Smooth muscle cell (in vitro differentiated cells): Measurements from ENCODE around the gene RAPGEFL1. TPM values are rescaled to one million over a fixed set of nuclear protein-coding genes. Genes with fewer than 3 reads are reported as not detected.
"Not testable (repeated sequence)": the region's sequence is repeated elsewhere in the genome, so short reads cannot be mapped to it uniquely, and the experiment has no call there.

Source experiments
- DNase-seq: peaks from one replicate; lab custom pipeline; 2025; ENCODE audit not compliant: unreplicated experiment; lab: John Stamatoyannopoulos, UW
- H2AFZ ChIP-seq: fragments of 200-600 bp; sonication (generic); 2 replicates; pipeline ENCODE4 v1.6.0; 2016; ENCODE audit warnings: antibody characterized with exemption, low read depth, mild to moderate bottlenecking
- H3F3A ChIP-seq: fragments of 200-600 bp; sonication (generic); 2 replicates; pipeline ENCODE4 v1.6.0; 2017; ENCODE audit warnings: antibody characterized with exemption, low read depth
- H3K27ac ChIP-seq: fragments of 200-600 bp; sonication (generic); 2 replicates; pipeline ENCODE4 v1.5.1; 2016; ENCODE audit warnings: low read depth, mild to moderate bottlenecking
- H3K27me3 ChIP-seq: fragments of 200-600 bp; sonication (generic); 2 replicates; pipeline ENCODE4 v1.6.1; 2016; ENCODE audit warnings: low read depth, mild to moderate bottlenecking
- H3K36me3 ChIP-seq: fragments of 200-600 bp; sonication (generic); 2 replicates; pipeline ENCODE4 v1.5.1; 2016; ENCODE audit warnings: low read depth
- H3K4me1 ChIP-seq: fragments of 200-600 bp; sonication (generic); 2 replicates; pipeline ENCODE4 v1.5.1; 2016; ENCODE audit warnings: low read depth
- H3K4me2 ChIP-seq: fragments of 200-600 bp; sonication (generic); 2 replicates; pipeline ENCODE4 v1.6.0; 2016; ENCODE audit warnings: mild to moderate bottlenecking
- H3K4me3 ChIP-seq: fragments of 200-600 bp; sonication (generic); 2 replicates; pipeline ENCODE4 v1.5.1; 2016; ENCODE audit warnings: mild to moderate bottlenecking
- H3K79me2 ChIP-seq: fragments of 200-600 bp; sonication (generic); 2 replicates; pipeline ENCODE4 v1.6.0; 2016; ENCODE audit warnings: low read depth, mild to moderate bottlenecking
- H3K9ac ChIP-seq: fragments of 200-600 bp; sonication (generic); 2 replicates; pipeline ENCODE4 v1.6.0; 2016; ENCODE audit warnings: low read depth
- H3K9me3 ChIP-seq: fragments of 200-600 bp; sonication (generic); replicated peaks from 2 replicates; pipeline ENCODE4 v1.5.1; 2016; ENCODE audit warnings: low read depth
- H4K20me1 ChIP-seq: fragments of 200-600 bp; sonication (generic); 2 replicates; pipeline ENCODE4 v1.6.0; 2016; ENCODE audit warnings: low read depth
- CTCF ChIP-seq: fragments of 200-600 bp; sonication (generic); IDR thresholded peaks from 2 replicates; pipeline ENCODE4 v1.5.1; 2017; ENCODE audit warnings: borderline replicate concordance, mild to moderate bottlenecking, antibody characterized with exemption; ENCODE audit not compliant: insufficient read depth, poor library complexity, severe bottlenecking
- WGBS: methylation state at CpG from one replicate; pipeline ENCODE4 v1.1.7; 2016; ENCODE audit warnings: low lambda C conversion rate; 5-methylcytosine and 5-hydroxymethylcytosine counted together
- polyA plus RNA-seq: library from polyadenylated mRNA; unstranded; fragments of >200 nt; fragmentation: Nextera tagmentation; extraction: Ambion mirVana; gene quantifications from 2 replicates; pipeline ENCODE4 v1.2.1, GENCODE V29; 2016
- total RNA-seq: library from RNA; depleted of rRNA; stranded (reverse); fragments of >200 nt; gene quantifications from 2 replicates; pipeline ENCODE4 v1.2.3, GENCODE V29; 2014

RAPGEFL1 gene
- total and polyA plus RNA-seq, 2 experiments from 2014 or later, result 3.1 to 4.0 TPM

DNA sequence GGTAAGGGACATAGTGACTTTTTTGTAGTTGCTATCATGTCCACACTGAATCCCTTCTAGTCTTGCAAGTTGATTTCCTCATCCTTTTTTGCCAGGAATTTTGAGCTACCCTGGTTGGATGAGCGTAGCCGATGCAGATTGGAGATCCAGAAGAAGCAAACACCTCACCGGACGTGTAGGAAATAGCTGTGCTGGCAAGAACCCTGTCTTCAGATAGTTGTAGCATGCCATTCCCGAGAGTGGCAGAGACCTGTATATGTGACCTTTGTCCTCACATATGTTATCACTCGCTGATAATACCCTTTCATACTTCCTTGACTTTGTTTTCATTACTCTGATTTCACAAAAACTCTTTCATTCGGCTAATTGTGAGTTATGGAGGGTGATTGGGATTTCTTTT is 43.1 kb upstream of the RAPGEFL1 start:
- no peaks in the 10 kb centered on the region for H3K4me1 ChIP-seq
- H3K36me3 ChIP-seq, result peaks cover 43% of the 10 kb centered on the region
- H3K79me2 ChIP-seq, result peaks cover 69% of the 10 kb centered on the region
- TF ChIP-seq CTCF, result no peak
- DNase-seq, result no peak
- WGBS, result 95% methylated on average over 7 of the region's 7 CpGs
- peak overlapping the region; percentile 40 for H3K27ac ChIP-seq
- peaks cover 33% of the 10 kb centered on the region for H3F3A ChIP-seq
- H2AFZ ChIP-seq, result no peak overlapping the region
- no peak overlapping the region for H3K4me2 ChIP-seq
- H3K4me3 ChIP-seq, result no peak overlapping the region
- H3K9ac ChIP-seq, result no peak overlapping the region
- no peaks in the 10 kb centered on the region for H3K9me3 ChIP-seq
- H3K27me3 ChIP-seq, result no peaks in the 10 kb centered on the region
- H4K20me1 ChIP-seq, result peaks cover 10% of the 10 kb centered on the region

DNA sequence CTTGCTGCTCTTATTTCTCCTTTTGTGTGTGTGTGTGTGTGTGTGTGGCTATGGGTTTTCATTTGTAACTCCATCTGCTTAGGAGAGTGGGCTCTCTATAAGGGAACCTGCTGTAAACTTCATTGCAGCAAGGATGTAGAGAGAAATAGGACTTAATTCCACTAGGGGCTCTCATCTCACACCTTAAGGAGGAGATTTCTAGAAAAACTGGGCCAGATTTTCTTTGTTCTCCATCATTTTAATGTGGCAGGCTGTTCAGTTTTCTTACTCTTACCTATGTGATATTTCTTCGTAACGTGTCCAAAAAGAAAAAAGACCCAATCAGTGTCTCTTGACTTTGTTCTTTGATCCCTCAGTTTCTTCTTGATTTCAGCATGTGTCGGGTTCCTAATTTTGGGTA is 41.5 kb upstream of the RAPGEFL1 start:
- WGBS, result 98% methylated on average over 3 of the region's 3 CpGs
- H3F3A ChIP-seq, result peaks cover 27% of the 10 kb centered on the region
- H4K20me1 ChIP-seq, result no peaks in the 10 kb centered on the region
- no peak overlapping the region for H2AFZ ChIP-seq
- H3K27ac ChIP-seq, result peak overlapping the region; percentile 40
- no peak for DNase-seq
- no peak overlapping the region for H3K4me2 ChIP-seq
- H3K36me3 ChIP-seq, result peaks cover 30% of the 10 kb centered on the region
- no peak overlapping the region for H3K4me3 ChIP-seq
- H3K79me2 ChIP-seq, result peaks cover 56% of the 10 kb centered on the region
- H3K9ac ChIP-seq, result no peak overlapping the region
- H3K4me1 ChIP-seq, result no peaks in the 10 kb centered on the region
- H3K27me3 ChIP-seq, result no peaks in the 10 kb centered on the region
- no peak for TF ChIP-seq CTCF
- no peaks in the 10 kb centered on the region for H3K9me3 ChIP-seq

- WGBS, result 36% methylated on average over 14 of the region's 14 CpGs
Measured at GRCh38 chr17:40139566-40140058, 37.7 kb upstream of the RAPGEFL1 start.

GRCh38 chr17:40143166-40143565 is 34.1 kb upstream of the RAPGEFL1 start:
- 100% methylated on average over 3 of the region's 3 CpGs for WGBS
- H3K9ac ChIP-seq, H3K4me1 ChIP-seq, H3K9me3 ChIP-seq, H3K4me3 ChIP-seq, H3K36me3 ChIP-seq, H3K27ac ChIP-seq, H3F3A ChIP-seq, H3K4me2 ChIP-seq, H3K27me3 ChIP-seq, DNase-seq, H2AFZ ChIP-seq: not testable (repeated sequence)
- peaks cover 12% of the 10 kb centered on the region for H4K20me1 ChIP-seq
- peaks cover 65% of the 10 kb centered on the region for H3K79me2 ChIP-seq

More at GRCh38 chr17:40139566-40140058, 37.7 kb upstream of the RAPGEFL1 start:
- no peak for TF ChIP-seq CTCF
- H3K4me1 ChIP-seq, result peaks cover 8% of the 10 kb centered on the region
- peak overlapping the region; percentile 54 for H3K9ac ChIP-seq
- H4K20me1 ChIP-seq, result no peaks in the 10 kb centered on the region
- peak overlapping the region; percentile 76 for H3K4me3 ChIP-seq
- H3F3A ChIP-seq, result peaks cover 26% of the 10 kb centered on the region
- H3K79me2 ChIP-seq, result peaks cover 65% of the 10 kb centered on the region
- no peaks in the 10 kb centered on the region for H3K9me3 ChIP-seq
- DNase-seq, result no peak
- peaks cover 5% of the 10 kb centered on the region for H3K36me3 ChIP-seq
- H3K27ac ChIP-seq, result peak overlapping the region; percentile 95
- peak overlapping the region; percentile 89 for H3K4me2 ChIP-seq
- H2AFZ ChIP-seq, result peak overlapping the region; percentile 58
- H3K27me3 ChIP-seq, result no peaks in the 10 kb centered on the region
